Trophoblast cell (in vitro differentiated cells and primary cell): ENCODE data around the gene ANKS6.

Source experiments
- DNase-seq, 2 donors: peaks; one replicate each; pipeline ENCODE4 v3.0.0-alpha.2; 2016
- H2AFZ ChIP-seq: 2 replicates; pipeline ENCODE4 v1.6.1; 2013; ENCODE audit warnings: low read length, moderate library complexity, mild to moderate bottlenecking; ENCODE audit not compliant: insufficient read depth, poor library complexity
- H2AK5ac ChIP-seq: 2 replicates; pipeline ENCODE4 v1.6.1; 2013; ENCODE audit warnings: mild to moderate bottlenecking, low read length
- H2BK120ac ChIP-seq: 2 replicates; pipeline ENCODE4 v1.6.1; 2013; ENCODE audit warnings: low read length, mild to moderate bottlenecking, moderate library complexity; ENCODE audit not compliant: insufficient read depth, poor library complexity
- H2BK12ac ChIP-seq: 2 replicates; pipeline ENCODE4 v1.6.1; 2013; ENCODE audit warnings: mild to moderate bottlenecking, low read length, moderate library complexity
- H2BK5ac ChIP-seq: 2 replicates; pipeline ENCODE4 v1.6.1; 2013; ENCODE audit warnings: low read length, low read depth, moderate library complexity, mild to moderate bottlenecking; ENCODE audit not compliant: poor library complexity
- H3K14ac ChIP-seq: 2 replicates; pipeline ENCODE4 v1.6.1; 2013; ENCODE audit warnings: mild to moderate bottlenecking, low read length
- H3K18ac ChIP-seq: 2 replicates; pipeline ENCODE4 v1.6.1; 2013; ENCODE audit warnings: mild to moderate bottlenecking, low read length
- H3K23ac ChIP-seq: 2 replicates; pipeline ENCODE4 v1.6.1; 2013; ENCODE audit warnings: low read length
- H3K27ac ChIP-seq: 2 replicates; pipeline ENCODE4 v1.5.1; 2013; ENCODE audit warnings: low read depth, mild to moderate bottlenecking, inconsistent platforms, low read length, moderate library complexity
- H3K27me3 ChIP-seq: 2 replicates; pipeline ENCODE4 v1.6.1; 2013; ENCODE audit warnings: inconsistent platforms, mild to moderate bottlenecking, low read length, moderate library complexity; ENCODE audit not compliant: insufficient read depth
- H3K36me3 ChIP-seq, 2 experiments: 1 replicate in 1 of 2; 2 replicates in 1 of 2; pipeline ENCODE4 v1.6.1; 2013; ENCODE audit warnings: low read length in 2 of 2, mild to moderate bottlenecking in 2 of 2, moderate library complexity in 1 of 2; ENCODE audit not compliant: insufficient read depth in 2 of 2, control insufficient read depth in 1 of 2
- H3K4ac ChIP-seq: 2 replicates; pipeline ENCODE4 v1.6.1; 2013; ENCODE audit warnings: low read depth, mild to moderate bottlenecking, low read length, moderate library complexity
- H3K4me1 ChIP-seq, 2 experiments: 1 replicate in 1 of 2; 2 replicates in 1 of 2; pipeline ENCODE4 v1.6.1; 2013; ENCODE audit warnings: low read length in 2 of 2, mild to moderate bottlenecking in 2 of 2, moderate library complexity in 1 of 2; ENCODE audit not compliant: insufficient read depth in 2 of 2, control insufficient read depth in 1 of 2
- H3K4me2 ChIP-seq: 2 replicates; pipeline ENCODE4 v1.6.1; 2013; ENCODE audit warnings: inconsistent platforms, mild to moderate bottlenecking, low read length, moderate library complexity
- H3K4me3 ChIP-seq: 2 replicates; pipeline ENCODE4 v1.5.1; 2013; ENCODE audit warnings: mild to moderate bottlenecking, low read depth, low read length, inconsistent platforms
- H3K79me1 ChIP-seq: one replicate; pipeline ENCODE4 v1.6.1; 2013; ENCODE audit warnings: low read length
- H3K79me2 ChIP-seq: 2 replicates; pipeline ENCODE4 v1.6.1; 2013; ENCODE audit warnings: low read length, mild to moderate bottlenecking; ENCODE audit not compliant: control insufficient read depth, insufficient read depth, poor library complexity
- H3K9ac ChIP-seq: 2 replicates; pipeline ENCODE4 v1.6.1; 2013; ENCODE audit warnings: mild to moderate bottlenecking, low read length
- H3K9me3 ChIP-seq: 2 replicates; pipeline ENCODE4 v1.6.1; 2013; ENCODE audit warnings: low read depth, mild to moderate bottlenecking, control low read depth, inconsistent platforms, low read length; ENCODE audit not compliant: insufficient read depth
- H4K12ac ChIP-seq: 2 replicates; pipeline ENCODE4 v1.6.1; 2013; ENCODE audit warnings: low read depth, mild to moderate bottlenecking, low read length, moderate library complexity
- H4K8ac ChIP-seq: 2 replicates; pipeline ENCODE4 v1.6.1; 2013; ENCODE audit warnings: low read depth, mild to moderate bottlenecking, low read length, moderate library complexity
- H4K91ac ChIP-seq: one replicate; pipeline ENCODE4 v1.6.1; 2013; ENCODE audit warnings: low read depth, mild to moderate bottlenecking, low read length, moderate library complexity
- WGBS: extraction: QIAGEN DNeasy Blood & Tissue Kit; methylation state at CpG from one replicate; pipeline ENCODE4 v1.1.7; 2013; ENCODE audit warnings: missing lambda C conversion rate; ENCODE audit not compliant: insufficient read length, insufficient coverage; ENCODE audit errors: extremely low coverage; 5-methylcytosine and 5-hydroxymethylcytosine counted together

Gene ANKS6

GRCh38 chr9:98772364-98773155, 23.8 kb downstream of the ANKS6 start:
- Histone ChIP-seq H3K4me1 (peaks cover 0 to 2% of the 10 kb centered on the region in 2 experiments), H4K91ac (no peak overlapping the region), H3K79me1 (no peaks in the 10 kb centered on the region), H4K8ac (no peak overlapping the region), H3K36me3 (peaks cover 20 to 27% of the 10 kb centered on the region in 2 experiments), H3K14ac (no peak overlapping the region), H3K27me3 (no peaks in the 10 kb centered on the region), H2AK5ac (no peak overlapping the region), H3K27ac (no peak overlapping the region), H4K12ac (no peak overlapping the region), H2AFZ (no peak overlapping the region), H3K9me3 (no peaks in the 10 kb centered on the region), H2BK120ac (no peak overlapping the region), H3K4me3 (no peak overlapping the region), H2BK5ac (no peak overlapping the region), H3K4me2 (no peak overlapping the region), H2BK12ac (no peak overlapping the region), H3K79me2 (no peaks in the 10 kb centered on the region), H3K9ac (no peak overlapping the region), H3K23ac (no peak overlapping the region), H3K18ac (no peak overlapping the region), H3K4ac (no peak overlapping the region)
- no peak for DNase-seq
- WGBS, result no CpG with 5 or more reads among the region's 13 CpGs

GRCh38 chr9:98771209-98771874, 25.0 kb downstream of the ANKS6 start:
- no peak overlapping the region for H3K18ac ChIP-seq
- WGBS, result no CpG with 5 or more reads among the region's 15 CpGs
- H3K79me2 ChIP-seq, result no peaks in the 10 kb centered on the region
- no peak overlapping the region for H4K8ac ChIP-seq
- H3K4me3 ChIP-seq, result no peak overlapping the region
- no peak overlapping the region for H2BK5ac ChIP-seq
- no peak overlapping the region for H2BK12ac ChIP-seq
- H3K4me1 ChIP-seq, result peaks cover 0 to 2% of the 10 kb centered on the region in 2 experiments
- no peak overlapping the region for H3K4ac ChIP-seq
- no peak overlapping the region for H3K4me2 ChIP-seq
- no peaks in the 10 kb centered on the region for H3K27me3 ChIP-seq
- H4K91ac ChIP-seq, result no peak overlapping the region
- H3K9me3 ChIP-seq, result no peaks in the 10 kb centered on the region
- H2AFZ ChIP-seq, result no peak overlapping the region
- no peak overlapping the region for H3K27ac ChIP-seq
- no peak overlapping the region for H2BK120ac ChIP-seq
- no peaks in the 10 kb centered on the region for H3K79me1 ChIP-seq
- no peak overlapping the region for H3K14ac ChIP-seq
- H3K36me3 ChIP-seq, result peaks cover 20 to 32% of the 10 kb centered on the region in 2 experiments
- no peak overlapping the region for H3K9ac ChIP-seq
- H4K12ac ChIP-seq, result no peak overlapping the region
- H2AK5ac ChIP-seq, result no peak overlapping the region
- no peak for DNase-seq
- no peak overlapping the region for H3K23ac ChIP-seq

- no peak overlapping the region for H3K4ac ChIP-seq
- H2AFZ ChIP-seq, result no peak overlapping the region
- no peak overlapping the region for H2BK12ac ChIP-seq
- no peak overlapping the region for H3K18ac ChIP-seq
- H4K12ac ChIP-seq, result no peak overlapping the region
- H3K9me3 ChIP-seq, result no peaks in the 10 kb centered on the region
- no peak overlapping the region for H3K4me2 ChIP-seq
- H4K8ac ChIP-seq, result no peak overlapping the region
- H3K4me1 ChIP-seq, result peaks cover 0 to 2% of the 10 kb centered on the region in 2 experiments
- H3K4me3 ChIP-seq, result no peak overlapping the region
- no peak overlapping the region for H3K14ac ChIP-seq
- no peak overlapping the region for H2BK120ac ChIP-seq
- no peaks in the 10 kb centered on the region for H3K27me3 ChIP-seq
- H3K27ac ChIP-seq, result no peak overlapping the region
- WGBS, result no CpG with 5 or more reads among the region's 10 CpGs
- H3K23ac ChIP-seq, result no peak overlapping the region
- H3K79me2 ChIP-seq, result no peaks in the 10 kb centered on the region
- H3K79me1 ChIP-seq, result no peaks in the 10 kb centered on the region
- no peak overlapping the region for H2BK5ac ChIP-seq
- H3K9ac ChIP-seq, result no peak overlapping the region
- H3K36me3 ChIP-seq, result peaks cover 20 to 32% of the 10 kb centered on the region in 2 experiments
- no peak for DNase-seq
- H4K91ac ChIP-seq, result no peak overlapping the region
- H2AK5ac ChIP-seq, result no peak overlapping the region
Observed at GRCh38 chr9:98770717-98771116, 25.6 kb downstream of the ANKS6 start.

- Histone ChIP-seq H3K9me3 (no peaks in the 10 kb centered on the region), H3K9ac (no peak overlapping the region), H2BK5ac (no peak overlapping the region), H3K79me2 (no peaks in the 10 kb centered on the region), H3K79me1 (no peaks in the 10 kb centered on the region), H2AFZ (no peak overlapping the region), H3K36me3 (peaks cover 20 to 30% of the 10 kb centered on the region in 2 experiments), H3K4ac (no peak overlapping the region), H2BK120ac (no peak overlapping the region), H2BK12ac (no peak overlapping the region), H3K23ac (no peak overlapping the region), H3K27me3 (no peaks in the 10 kb centered on the region), H3K4me2 (no peak overlapping the region), H4K12ac (no peak overlapping the region), H2AK5ac (no peak overlapping the region), H4K91ac (no peak overlapping the region), H3K14ac (no peak overlapping the region), H4K8ac (no peak overlapping the region), H3K18ac (no peak overlapping the region), H3K4me3 (no peak overlapping the region), H3K27ac (no peak overlapping the region), H3K4me1 (no peaks in the 10 kb centered on the region)
- no CpG with 5 or more reads among the region's 9 CpGs for WGBS
- no peak for DNase-seq
Observed at GRCh38 chr9:98768344-98768743, 28.0 kb downstream of the ANKS6 start.
